Thyroid gland (tissue), 4 donors: ENCODE measurements around the gene EEFSEC.

ENCODE experiments used
- POLR2A ChIP-seq, 2 donors: fragments of 450-650 bp; IDR thresholded peaks; one replicate each; pipeline ENCODE4 v1.6.1; 2017; ENCODE audit warnings: antibody characterized with exemption in 2 of 2, mild to moderate bottlenecking in 2 of 2, moderate library complexity in 1 of 2
- TF ChIP-seq, protein P1 (sequence below), 6 experiments: fragments of 200-600 bp in 3 of 6; fragments of 450-650 bp in 3 of 6; sonication (generic) in 3 of 6; IDR thresholded peaks; one replicate each; pipeline ENCODE4 v1.5.1; 2016 to 2019; ENCODE audit warnings: antibody characterized with exemption in 6 of 6, mild to moderate bottlenecking in 2 of 6, inconsistent platforms in 1 of 6, moderate library complexity in 1 of 6

DNA sequence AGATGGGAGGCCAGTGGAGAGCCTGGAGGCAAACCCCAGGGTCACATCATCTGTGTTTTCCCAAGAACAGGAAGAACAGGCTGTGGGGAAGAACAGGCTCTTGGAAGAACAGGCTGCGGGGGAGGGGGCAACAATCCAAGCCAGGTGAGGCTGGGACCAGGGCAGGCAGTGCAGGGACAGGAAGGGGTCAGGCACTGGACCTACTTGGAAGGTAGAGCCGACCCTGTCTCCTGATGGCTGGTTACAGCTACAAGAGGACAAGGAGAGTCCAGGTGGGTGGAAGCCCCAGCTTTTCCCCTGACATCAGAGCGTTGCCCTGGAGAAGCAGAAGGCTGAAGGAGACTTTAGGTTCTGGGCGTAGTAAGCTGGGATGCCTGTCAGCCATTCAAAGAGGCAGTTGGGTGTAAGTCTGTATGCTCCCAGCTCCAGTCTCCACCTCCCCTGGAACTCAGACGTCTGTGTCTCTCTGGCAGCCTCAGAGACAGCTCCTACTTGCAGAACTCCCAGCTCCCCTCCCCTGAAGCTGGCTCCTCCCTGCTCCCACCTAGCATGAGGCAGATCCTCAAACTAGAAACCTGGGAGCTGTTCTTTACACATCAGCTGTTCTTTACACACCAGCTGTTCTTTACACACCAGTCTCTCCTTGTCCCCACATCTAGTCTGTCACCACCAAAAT is 182.5 kb downstream of the EEFSEC start:
- no peak for TF ChIP-seq POLR2A (IDR thresholded peaks at IDR 0.05)
- TF ChIP-seq, protein P1, sequence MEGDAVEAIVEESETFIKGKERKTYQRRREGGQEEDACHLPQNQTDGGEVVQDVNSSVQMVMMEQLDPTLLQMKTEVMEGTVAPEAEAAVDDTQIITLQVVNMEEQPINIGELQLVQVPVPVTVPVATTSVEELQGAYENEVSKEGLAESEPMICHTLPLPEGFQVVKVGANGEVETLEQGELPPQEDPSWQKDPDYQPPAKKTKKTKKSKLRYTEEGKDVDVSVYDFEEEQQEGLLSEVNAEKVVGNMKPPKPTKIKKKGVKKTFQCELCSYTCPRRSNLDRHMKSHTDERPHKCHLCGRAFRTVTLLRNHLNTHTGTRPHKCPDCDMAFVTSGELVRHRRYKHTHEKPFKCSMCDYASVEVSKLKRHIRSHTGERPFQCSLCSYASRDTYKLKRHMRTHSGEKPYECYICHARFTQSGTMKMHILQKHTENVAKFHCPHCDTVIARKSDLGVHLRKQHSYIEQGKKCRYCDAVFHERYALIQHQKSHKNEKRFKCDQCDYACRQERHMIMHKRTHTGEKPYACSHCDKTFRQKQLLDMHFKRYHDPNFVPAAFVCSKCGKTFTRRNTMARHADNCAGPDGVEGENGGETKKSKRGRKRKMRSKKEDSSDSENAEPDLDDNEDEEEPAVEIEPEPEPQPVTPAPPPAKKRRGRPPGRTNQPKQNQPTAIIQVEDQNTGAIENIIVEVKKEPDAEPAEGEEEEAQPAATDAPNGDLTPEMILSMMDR (IDR thresholded peaks at IDR 0.05), result no peak
